SJSA1 (cell line): ENCODE results near the gene DHH. TPM values are rescaled to one million over a fixed set of nuclear protein-coding genes. Genes with fewer than 3 reads are reported as not detected.
A peak's percentile ranks its signal among the peaks of the same experiment; 100 is the strongest.

Source experiments
- DNase-seq, 2 experiments: peaks; one replicate each; pipeline ENCODE4 v3.0.0-alpha.2; 2015 to 2020; ENCODE audit warnings: low spot score in 2 of 2, low read depth in 1 of 2
- H3K27ac ChIP-seq: fragments of 250-450 bp; sonication (Bioruptor Pico); 2 replicates; pipeline ENCODE4 v1.5.1; 2020; ENCODE audit warnings: mild to moderate bottlenecking, moderate library complexity
- H3K27me3 ChIP-seq: fragments of 250-450 bp; sonication (Bioruptor Pico); replicated peaks from 2 replicates; pipeline ENCODE4 v1.5.1; 2020; ENCODE audit warnings: mild to moderate bottlenecking, moderate library complexity
- H3K36me3 ChIP-seq: fragments of 250-450 bp; sonication (Bioruptor Pico); 2 replicates; pipeline ENCODE4 v1.5.1; 2020; ENCODE audit warnings: mild to moderate bottlenecking
- H3K4me1 ChIP-seq: fragments of 250-450 bp; sonication (Bioruptor Pico); replicated peaks from 2 replicates; pipeline ENCODE4 v1.6.1; 2021; ENCODE audit warnings: mild to moderate bottlenecking
- H3K4me3 ChIP-seq: fragments of 250-450 bp; sonication (Bioruptor Pico); 2 replicates; pipeline ENCODE4 v1.5.1; 2020; ENCODE audit warnings: mild to moderate bottlenecking
- H3K9me3 ChIP-seq: fragments of 250-450 bp; sonication (Bioruptor Pico); replicated peaks from 2 replicates; pipeline ENCODE4 v1.5.1; 2020; ENCODE audit warnings: mild to moderate bottlenecking
- total RNA-seq: library from RNA; depleted of rRNA; stranded (reverse); fragments of >200 nt; shearing (Covaris generic); gene quantifications from 2 replicates; pipeline ENCODE4 v1.2.3, GENCODE V29; 2014

Gene DHH
- total RNA-seq, 1 experiment from 2014 or later, result not detected

DNA sequence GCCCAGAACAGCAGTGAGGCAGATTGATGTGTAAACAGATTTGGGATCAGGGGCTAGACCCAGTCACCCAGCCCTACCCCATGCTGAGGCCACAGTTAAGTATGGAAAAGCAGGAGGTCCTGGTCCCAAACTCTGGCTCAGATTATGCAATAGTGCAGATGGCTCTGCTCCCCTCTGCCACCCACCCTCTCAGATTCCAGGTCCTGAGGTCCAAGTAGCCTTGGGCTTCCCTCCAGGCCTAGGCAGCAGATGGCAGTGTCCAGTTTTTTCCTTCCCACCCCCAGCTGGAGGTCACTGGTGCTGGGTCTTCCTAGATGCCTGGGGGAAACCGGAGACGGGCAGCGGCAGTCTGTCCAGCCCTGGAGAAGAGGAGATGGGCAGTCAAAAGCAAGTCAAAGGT is 2.8 kb upstream of the DHH start:
- no peaks in the 10 kb centered on the region for H3K9me3 ChIP-seq
- H3K27me3 ChIP-seq, result peaks cover 33% of the 10 kb centered on the region
- peaks cover 8% of the 10 kb centered on the region for H3K4me1 ChIP-seq
- no peak for DNase-seq
- peaks cover 26% of the 10 kb centered on the region for H3K36me3 ChIP-seq
- H3K27ac ChIP-seq, result no peak overlapping the region
- H3K4me3 ChIP-seq, result no peak overlapping the region

DNA sequence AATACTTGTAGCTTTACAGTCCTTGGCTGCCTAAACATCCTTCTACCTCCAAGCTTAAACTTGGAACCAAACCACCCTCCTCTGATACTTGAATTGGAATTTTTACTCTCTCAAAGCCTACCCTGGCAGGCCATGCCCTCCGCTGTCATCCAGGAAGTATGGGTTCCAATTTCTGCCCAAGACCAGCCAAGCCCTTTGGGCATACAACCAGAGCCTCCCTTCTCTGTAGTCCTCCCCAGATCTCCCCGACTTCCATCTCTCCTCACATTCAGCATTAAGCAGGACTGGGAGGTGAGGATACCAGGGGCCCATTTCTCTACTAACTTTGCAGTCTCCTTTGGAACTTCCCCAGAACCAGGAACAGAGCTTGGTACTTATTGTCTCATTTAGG is 369 bp upstream of the DHH start:
- Histone ChIP-seq H3K27ac (no peak overlapping the region), H3K4me1 (peaks cover 19% of the 10 kb centered on the region), H3K36me3 (peaks cover 14% of the 10 kb centered on the region), H3K9me3 (no peaks in the 10 kb centered on the region), H3K4me3 (no peak overlapping the region), H3K27me3 (peaks cover 55% of the 10 kb centered on the region)
- DNase-seq, result no peak

DNA sequence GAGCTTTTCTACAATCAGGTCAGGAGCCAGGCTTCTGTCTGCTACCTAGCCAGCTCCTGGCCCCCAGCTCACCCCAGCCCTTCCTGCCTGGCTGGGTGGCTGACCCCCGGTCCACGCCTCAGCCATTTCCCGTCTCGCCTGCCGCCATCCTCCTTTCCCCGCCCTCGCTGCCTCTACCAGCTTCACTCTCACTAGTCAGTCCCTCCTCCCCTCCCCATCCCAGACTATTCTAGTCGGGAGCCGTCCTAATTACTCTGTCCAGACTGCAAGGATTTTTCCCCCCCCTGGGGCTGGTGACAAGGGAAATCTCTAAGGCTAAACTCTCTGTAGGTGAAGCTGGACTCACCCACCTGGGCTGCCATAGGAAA is 825 bp downstream of the DHH start:
- Histone ChIP-seq H3K9me3 (no peaks in the 10 kb centered on the region), H3K4me3 (no peak overlapping the region), H3K27me3 (peaks cover 66% of the 10 kb centered on the region), H3K4me1 (peaks cover 24% of the 10 kb centered on the region), H3K27ac (no peak overlapping the region), H3K36me3 (peaks cover 11% of the 10 kb centered on the region; the same call in 1 of the 2 replicates)
- no peak for DNase-seq

DNA sequence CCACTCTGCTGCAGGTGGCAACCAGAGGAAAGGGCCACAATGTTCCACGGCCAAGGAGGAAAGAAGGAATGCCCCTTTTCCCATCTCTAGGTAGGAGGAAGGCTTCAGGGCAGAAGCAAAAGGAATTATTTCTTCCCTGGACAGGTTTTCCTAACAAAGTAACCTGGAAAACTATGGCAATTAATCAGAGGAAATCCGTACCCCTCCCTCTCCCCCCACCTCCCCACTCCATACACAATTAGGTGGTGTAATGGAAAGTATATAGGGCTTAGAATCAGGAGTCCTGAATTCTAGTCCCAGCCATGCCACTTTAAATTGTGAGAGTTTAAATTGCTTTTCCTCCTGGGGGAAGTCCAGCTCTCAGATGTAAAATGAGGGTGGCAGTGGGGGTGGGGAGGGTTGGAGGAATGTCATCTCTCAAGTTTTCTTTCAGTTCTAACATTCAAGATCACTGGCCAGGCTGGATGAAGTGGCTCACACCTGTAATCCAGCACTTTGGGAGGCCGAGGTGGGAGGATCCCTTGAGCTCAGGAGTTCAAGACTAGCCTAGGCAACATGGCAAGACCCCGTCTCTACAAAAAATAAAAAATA is 1.7 kb downstream of the DHH start:
- Histone ChIP-seq H3K27me3 (peaks cover 71% of the 10 kb centered on the region), H3K4me3 (no peak overlapping the region), H3K9me3 (no peaks in the 10 kb centered on the region), H3K27ac (no peak overlapping the region), H3K4me1 (peaks cover 32% of the 10 kb centered on the region), H3K36me3 (peaks cover 11% of the 10 kb centered on the region; the same call in 1 of the 2 replicates)
- DNase-seq, result no peak

DNA sequence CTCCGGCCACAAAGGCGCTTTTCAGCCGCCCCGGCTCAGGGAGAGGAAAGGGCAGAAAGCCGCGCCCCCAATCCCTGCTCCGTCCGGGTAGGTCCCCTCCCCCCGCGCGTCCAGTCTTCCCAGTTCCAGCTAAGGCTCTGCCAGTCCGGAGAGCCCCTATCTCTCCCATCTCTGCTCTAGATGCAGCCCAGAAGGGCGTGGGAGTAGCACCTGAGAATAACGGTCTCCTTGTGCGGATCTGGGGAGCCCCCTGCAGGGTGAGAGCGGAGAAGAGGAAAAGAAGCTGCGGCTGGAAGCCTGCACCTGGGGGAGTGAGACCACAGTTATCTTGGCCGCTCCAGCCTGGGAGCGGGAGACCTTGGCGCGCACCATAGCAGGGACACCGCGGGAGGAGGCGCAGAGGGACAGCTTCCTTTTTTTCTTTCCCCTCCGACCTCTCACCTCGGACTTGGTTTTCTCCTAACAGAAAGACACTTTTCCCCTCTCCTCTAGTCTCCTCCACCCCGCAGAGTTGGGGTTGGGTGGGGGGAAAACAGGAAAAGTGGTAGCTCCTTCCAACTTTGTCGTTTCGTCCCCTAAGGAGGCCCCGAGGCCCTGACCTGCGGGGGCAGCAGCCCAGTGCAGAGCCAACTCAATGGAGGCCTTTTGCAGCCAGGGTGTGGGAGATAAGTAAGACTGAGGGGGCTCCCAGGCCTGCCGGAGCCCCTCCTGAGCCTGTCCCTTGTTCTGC is 2.4 kb downstream of the DHH start:
- DNase-seq, result peak; percentile 22 to 50
- Histone ChIP-seq H3K9me3 (no peaks in the 10 kb centered on the region), H3K36me3 (peaks cover 5% of the 10 kb centered on the region; the same call in 1 of the 2 replicates), H3K27ac (no peak overlapping the region), H3K27me3 (peaks cover 71% of the 10 kb centered on the region), H3K4me1 (peaks cover 33% of the 10 kb centered on the region), H3K4me3 (no peak overlapping the region)

DNA sequence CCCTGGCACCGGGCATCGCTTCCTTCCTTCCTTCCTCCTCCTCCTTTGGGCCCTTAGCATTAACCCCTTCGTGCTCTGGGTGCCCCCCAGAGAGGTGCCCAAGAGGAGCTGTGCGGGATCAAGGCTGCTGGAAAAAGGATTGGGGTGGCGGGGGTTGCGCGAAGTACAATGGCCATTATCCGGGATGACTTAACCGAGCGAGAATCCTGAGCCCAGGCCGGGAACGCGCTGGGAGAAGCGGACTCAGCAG is 2.8 kb downstream of the DHH start:
- H3K9me3 ChIP-seq, result no peaks in the 10 kb centered on the region
- H3K36me3 ChIP-seq, result no peaks in the 10 kb centered on the region; the same call in 1 of the 2 replicates
- H3K4me1 ChIP-seq, result peaks cover 33% of the 10 kb centered on the region
- H3K27me3 ChIP-seq, result peaks cover 71% of the 10 kb centered on the region
- H3K4me3 ChIP-seq, result no peak overlapping the region
- no peak overlapping the region for H3K27ac ChIP-seq
- no peak for DNase-seq

DNA sequence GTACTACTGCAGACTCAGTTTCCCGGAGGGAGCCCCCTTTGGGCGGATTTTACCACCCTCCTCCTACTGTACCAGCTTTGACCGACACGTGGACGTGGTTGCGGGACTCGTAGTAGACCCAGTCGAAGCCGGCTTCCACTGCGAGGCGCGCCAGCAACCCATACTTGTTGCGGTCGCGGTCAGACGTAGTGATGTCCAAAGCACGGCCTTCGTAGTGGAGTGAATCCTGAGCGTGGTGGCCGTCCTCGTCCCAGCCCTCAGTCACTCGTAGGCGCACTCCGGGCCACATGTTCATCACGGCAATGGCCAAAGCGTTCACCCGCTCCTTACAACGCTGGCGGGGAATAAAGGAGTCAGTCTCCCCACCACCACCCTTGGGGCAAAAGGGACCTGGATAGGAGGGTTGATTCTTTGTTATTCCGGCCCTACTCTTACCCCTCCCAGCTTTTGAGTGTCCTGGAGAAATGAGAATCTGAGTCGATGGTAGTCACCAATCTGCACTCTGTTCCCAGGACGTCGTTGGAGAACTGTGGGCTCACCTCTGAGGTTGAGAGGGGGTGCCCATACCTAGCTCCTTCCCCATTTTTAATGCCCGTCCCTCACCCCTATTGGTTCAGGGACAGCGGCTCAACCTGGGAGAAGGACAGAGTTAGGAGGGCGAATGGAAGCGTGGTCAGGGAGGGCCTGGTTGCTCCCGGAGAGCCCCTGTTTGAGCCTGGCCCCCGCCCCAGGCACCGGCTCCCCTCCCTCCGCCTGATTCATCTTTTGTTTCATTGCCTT is 3.4 kb downstream of the DHH start:
- H3K4me1 ChIP-seq, result peaks cover 33% of the 10 kb centered on the region
- no peaks in the 10 kb centered on the region for H3K9me3 ChIP-seq
- no peaks in the 10 kb centered on the region for H3K36me3 ChIP-seq
- DNase-seq, result no peak
- no peak overlapping the region for H3K27ac ChIP-seq
- H3K27me3 ChIP-seq, result peaks cover 71% of the 10 kb centered on the region
- H3K4me3 ChIP-seq, result no peak overlapping the region

DNA sequence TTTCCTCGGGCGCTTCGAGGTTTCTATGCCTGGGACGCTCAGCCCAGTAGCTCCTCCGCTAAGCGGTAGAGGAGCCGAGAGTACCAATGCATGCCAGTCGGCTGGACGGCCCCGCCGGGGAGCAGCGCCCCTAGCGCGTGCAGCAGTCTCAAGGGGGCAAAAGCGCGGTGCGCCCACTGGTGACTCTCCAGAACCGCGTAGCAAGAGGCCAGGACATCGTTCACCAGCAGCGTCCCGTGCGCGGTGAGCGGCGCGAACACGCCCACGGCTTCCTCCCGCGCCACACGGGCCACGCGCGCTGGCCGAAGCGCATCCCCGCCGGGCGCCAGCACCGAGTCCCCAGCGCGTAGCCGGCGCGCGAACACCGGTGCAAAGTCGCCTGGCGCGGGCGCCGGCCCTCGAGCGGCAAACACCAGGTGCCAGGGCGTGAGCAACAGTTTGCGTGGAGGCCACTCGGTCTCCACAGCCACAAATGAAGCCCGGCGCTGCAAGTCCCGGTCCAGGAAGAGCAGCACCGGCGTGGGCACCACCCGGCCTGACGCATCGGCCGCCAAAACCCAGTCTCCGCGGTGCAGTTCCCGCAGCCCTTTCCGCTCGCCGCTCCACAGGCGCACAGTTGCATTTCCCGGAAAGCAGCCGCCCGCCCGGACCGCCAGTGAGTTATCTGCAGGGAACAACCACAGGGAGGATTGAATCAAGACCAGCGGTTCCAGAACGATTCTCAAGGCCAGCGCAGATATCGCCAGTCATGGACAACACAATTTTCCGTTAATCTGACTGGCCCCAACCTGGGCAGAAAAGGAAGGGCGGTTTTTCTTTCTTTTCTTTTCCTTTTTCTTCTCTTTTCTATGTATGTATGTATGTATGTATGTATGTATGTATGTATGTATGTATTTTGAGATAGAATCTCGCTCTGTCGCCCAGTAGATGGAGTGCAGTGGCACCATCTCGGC is 4.5 kb downstream of the DHH start:
- H3K9me3 ChIP-seq, result no peaks in the 10 kb centered on the region
- DNase-seq, result peak; percentile 33 to 57
- peaks cover 65% of the 10 kb centered on the region for H3K27me3 ChIP-seq
- H3K36me3 ChIP-seq, result no peaks in the 10 kb centered on the region
- peak overlapping the region; percentile 23 for H3K4me3 ChIP-seq
- H3K4me1 ChIP-seq, result peaks cover 33% of the 10 kb centered on the region
- no peak overlapping the region for H3K27ac ChIP-seq

DNA sequence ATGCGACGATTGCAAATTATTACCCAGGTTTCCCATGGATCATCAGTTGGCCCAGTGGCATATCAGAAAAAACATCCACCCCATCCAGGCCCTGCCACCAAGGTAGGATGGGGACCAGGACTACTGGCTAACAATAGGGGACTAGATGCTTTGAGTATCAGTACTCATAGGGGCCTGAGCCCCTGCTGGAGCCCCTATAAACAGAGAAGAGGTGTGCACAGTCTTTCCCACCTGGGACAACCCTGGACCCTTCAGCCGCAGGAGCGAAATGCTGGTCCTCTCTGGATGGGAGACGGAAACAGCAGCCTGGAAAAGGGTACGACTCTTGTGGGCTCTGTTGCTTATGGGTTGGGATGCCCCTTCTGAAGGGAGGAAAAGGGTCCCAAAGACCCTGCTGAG is 5.7 kb downstream of the DHH start:
- Histone ChIP-seq H3K27me3 (peaks cover 54% of the 10 kb centered on the region), H3K4me1 (peaks cover 26% of the 10 kb centered on the region), H3K27ac (no peak overlapping the region), H3K9me3 (no peaks in the 10 kb centered on the region), H3K4me3 (no peak overlapping the region), H3K36me3 (no peaks in the 10 kb centered on the region)
- DNase-seq, result no peak

DNA sequence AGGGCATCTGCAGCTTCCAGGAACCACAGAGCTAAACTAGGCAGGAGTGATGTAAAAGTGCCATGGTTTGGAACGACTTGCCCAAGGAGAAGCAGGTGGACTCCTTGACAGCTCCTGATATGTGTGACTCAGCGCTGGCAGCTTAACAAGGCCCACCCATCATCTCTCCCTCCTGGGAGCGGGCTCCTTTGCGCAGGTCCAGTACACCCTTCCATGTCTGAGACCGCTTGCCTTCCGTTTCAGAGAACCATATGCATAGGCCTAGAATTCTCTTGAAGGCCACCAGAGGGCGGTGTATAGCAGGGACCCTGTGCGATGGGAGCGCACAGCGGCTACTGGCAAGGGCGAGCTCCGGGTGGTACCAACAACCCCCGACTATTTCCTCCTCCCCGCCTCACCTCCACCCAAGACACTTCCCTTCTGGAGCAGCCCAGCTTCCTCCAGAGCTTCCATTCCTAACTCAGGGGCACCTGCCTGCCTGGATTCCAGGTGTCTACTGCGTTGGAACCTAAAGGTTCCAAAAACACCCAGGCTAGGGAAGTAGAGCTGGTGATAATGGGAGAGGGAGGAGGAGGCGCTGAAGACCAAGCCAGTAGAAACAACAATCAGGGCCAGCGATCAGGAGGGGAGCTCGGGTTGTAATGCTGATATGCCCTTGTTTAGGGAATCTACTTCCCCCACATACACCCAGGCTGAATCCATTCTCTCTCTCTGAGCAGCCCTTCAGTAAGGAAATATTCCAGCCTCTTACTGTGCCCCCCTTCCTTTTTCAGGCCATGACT is 6.3 kb downstream of the DHH start:
- Histone ChIP-seq H3K36me3 (no peaks in the 10 kb centered on the region), H3K27ac (no peak overlapping the region), H3K27me3 (peaks cover 48% of the 10 kb centered on the region), H3K4me3 (no peak overlapping the region), H3K4me1 (peaks cover 26% of the 10 kb centered on the region), H3K9me3 (no peaks in the 10 kb centered on the region)
- DNase-seq, result peak; percentile 79 to 91

DNA sequence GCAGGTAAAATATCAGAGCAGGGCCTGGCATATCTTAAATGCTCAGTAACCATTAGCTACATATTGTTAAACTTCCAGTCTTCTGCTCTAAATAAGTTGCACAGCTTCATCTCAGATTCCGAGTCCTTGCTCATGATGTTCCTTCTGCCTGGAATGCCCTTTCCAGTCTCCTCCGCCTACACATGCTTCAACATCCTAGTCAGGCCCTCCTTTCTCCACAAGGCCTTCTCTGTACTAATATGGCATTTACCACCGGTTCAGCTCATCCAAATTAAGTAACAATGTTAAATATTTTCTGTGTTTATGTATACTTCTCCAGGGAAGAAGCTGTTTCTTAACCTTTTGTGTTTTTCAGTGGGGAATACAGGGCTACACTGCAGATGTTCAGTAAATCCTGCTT is 8.5 kb downstream of the DHH start:
- DNase-seq, result no peak
- H3K4me1 ChIP-seq, result peaks cover 17% of the 10 kb centered on the region
- H3K27me3 ChIP-seq, result peaks cover 25% of the 10 kb centered on the region
- no peaks in the 10 kb centered on the region for H3K36me3 ChIP-seq
- H3K9me3 ChIP-seq, result no peaks in the 10 kb centered on the region
- H3K27ac ChIP-seq, result no peak overlapping the region
- no peak overlapping the region for H3K4me3 ChIP-seq

DNA sequence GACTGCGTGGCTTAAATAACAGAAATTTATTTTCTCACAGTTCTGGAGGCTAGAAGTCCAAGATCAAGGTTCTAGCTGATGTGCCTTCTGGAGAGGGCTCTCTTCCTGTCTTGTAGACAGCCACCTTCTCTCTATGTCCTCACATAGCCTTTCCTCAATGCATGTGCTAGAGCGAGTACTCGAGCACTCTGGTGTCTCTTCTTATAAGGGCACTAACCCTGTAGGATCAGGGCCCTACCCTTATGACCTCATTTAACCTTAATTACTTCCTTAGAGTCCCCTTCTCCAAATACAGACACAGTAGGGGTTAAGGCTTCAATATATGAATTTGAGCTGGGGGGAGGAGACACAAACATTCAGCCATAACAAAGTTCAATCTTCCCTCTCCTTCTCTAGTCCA is 10.2 kb downstream of the DHH start:
- H3K9me3 ChIP-seq, result no peaks in the 10 kb centered on the region
- DNase-seq, result no peak
- no peak overlapping the region for H3K4me3 ChIP-seq
- peaks cover 11% of the 10 kb centered on the region for H3K27me3 ChIP-seq
- H3K36me3 ChIP-seq, result no peaks in the 10 kb centered on the region
- no peak overlapping the region for H3K27ac ChIP-seq
- H3K4me1 ChIP-seq, result peaks cover 9% of the 10 kb centered on the region

DNA sequence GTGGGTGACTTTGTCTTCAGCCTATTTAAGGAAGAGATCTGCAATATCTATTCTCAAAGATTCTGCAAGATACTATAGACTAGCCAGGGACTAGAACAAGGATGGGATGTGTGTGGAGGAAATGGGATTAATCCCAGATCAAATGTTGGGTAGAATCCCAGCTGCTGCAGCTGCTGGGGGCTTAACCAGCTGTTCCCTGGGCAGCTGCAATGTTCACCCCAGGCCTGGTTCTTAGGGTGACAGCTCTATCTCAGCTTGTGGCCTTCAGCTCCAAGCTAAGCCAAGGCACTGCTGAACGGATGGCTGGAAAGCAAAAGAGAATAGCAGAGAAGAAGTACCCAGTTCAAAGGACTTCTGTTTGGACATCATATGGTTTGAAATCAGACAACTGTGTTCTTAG is 14.8 kb downstream of the DHH start:
- H3K4me3 ChIP-seq, result no peak overlapping the region
- no peaks in the 10 kb centered on the region for H3K9me3 ChIP-seq
- no peaks in the 10 kb centered on the region for H3K4me1 ChIP-seq
- no peaks in the 10 kb centered on the region for H3K36me3 ChIP-seq
- DNase-seq, result no peak
- H3K27ac ChIP-seq, result no peak overlapping the region
- no peaks in the 10 kb centered on the region for H3K27me3 ChIP-seq
